ENCODE results near the gene ARHGAP30.
A peak's percentile ranks its signal among the peaks of the same experiment; 100 is the strongest.
"Not testable (repeated sequence)": the region's sequence is repeated elsewhere in the genome, so short reads cannot be mapped to it uniquely, and the experiment has no call there.

Gene ARHGAP30

GRCh38 chr1:161037661-161038522 lies 31.8 kb downstream of the ARHGAP30 start:
- DNase-seq = no peak

GRCh38 chr1:161033751-161034150 lies 35.9 kb downstream of the ARHGAP30 start:
- DNase-seq = no peak

- DNase-seq = no peak
Observed at GRCh38 chr1:161032409-161032808, 37.3 kb downstream of the ARHGAP30 start.

GRCh38 chr1:161031874-161032273 lies 37.8 kb downstream of the ARHGAP30 start:
- DNase-seq = no peak

- DNase-seq = not testable (repeated sequence)
Observed at GRCh38 chr1:161029466-161029865, 40.2 kb downstream of the ARHGAP30 start.

- not testable (repeated sequence) for DNase-seq
Observed at GRCh38 chr1:161026954-161027353, 42.7 kb downstream of the ARHGAP30 start.

GRCh38 chr1:161022432-161022831 lies 47.3 kb downstream of the ARHGAP30 start:
- not testable (repeated sequence) for DNase-seq

GRCh38 chr1:161021970-161022353 lies 47.7 kb downstream of the ARHGAP30 start:
- no peak for DNase-seq

- DNase-seq = no peak
Observed at GRCh38 chr1:161021165-161021969, 48.3 kb downstream of the ARHGAP30 start.

- DNase-seq = no peak
Observed at GRCh38 chr1:161020509-161021164, 49.1 kb downstream of the ARHGAP30 start, which contains the start of gene F11R. Gene F11R (minus strand): TSS chr1:161021152. CDS start chr1:161021073, 79 bp downstream.

- DNase-seq = no peak
Observed at GRCh38 chr1:161019751-161020495, 49.8 kb downstream of the ARHGAP30 start.

GRCh38 chr1:161019111-161019660 lies 50.5 kb downstream of the ARHGAP30 start:
- not testable (repeated sequence) for DNase-seq

- DNase-seq = no peak
Observed at GRCh38 chr1:161018631-161018930, 51.1 kb downstream of the ARHGAP30 start.

- DNase-seq = no peak
Observed at GRCh38 chr1:161017756-161018630, 51.7 kb downstream of the ARHGAP30 start.

GRCh38 chr1:161017181-161017580 lies 52.5 kb downstream of the ARHGAP30 start:
- DNase-seq = not testable (repeated sequence)

GRCh38 chr1:161016683-161017082 lies 53.0 kb downstream of the ARHGAP30 start:
- DNase-seq = not testable (repeated sequence)

GRCh38 chr1:161013488-161014230 lies 56.0 kb downstream of the ARHGAP30 start:
- DNase-seq = peak; percentile 46

- DNase-seq = peak; percentile 22
Observed at GRCh38 chr1:161013131-161013487, 56.6 kb downstream of the ARHGAP30 start.

- no peak for DNase-seq
Observed at GRCh38 chr1:161012420-161012819, 57.3 kb downstream of the ARHGAP30 start.

GRCh38 chr1:161009602-161010211 lies 60.0 kb downstream of the ARHGAP30 start:
- DNase-seq = no peak
